HepG2 (cell line): ENCODE data around the gene TMEM114. TPM values are rescaled to one million over a fixed set of nuclear protein-coding genes. Genes with fewer than 3 reads are reported as not detected.

Experiments used
- ATAC-seq: fragments of 200-7000 bp; cut with Tn5 transposase; 3 replicates; pipeline ENCODE4 v1.9.1; 2020; ENCODE audit warnings: mild to moderate bottlenecking, moderate library complexity
- BruUV-seq: library from RNA; stranded (reverse); fragments of 400-500 nt; replicated peaks from 2 replicates; lab custom pipeline; 2021; lab: Mats Ljungman, UMichigan
- CTCF ChIA-PET: fragments of 300-600 bp; formaldehyde crosslinking; extraction: SDS; loops from one replicate; lab custom pipeline; 2021; ENCODE audit warnings: low total read pairs, inconsistent platforms, low intra/inter-chr PET ratio; lab: Yijun Ruan, JAX
- POLR2A ChIA-PET: fragments of 350-600 bp; sonication (Branson Sonifier 250); formaldehyde crosslinking; loops from one replicate; lab custom pipeline; 2020; ENCODE audit warnings: antibody characterized with exemption, inconsistent platforms; lab: Yijun Ruan, JAX
- DNase-seq: peaks from one replicate; pipeline ENCODE4 v3.0.0-alpha.2; 2015; ENCODE audit warnings: low spot score
- FAIRE-seq: peaks from 3 replicates; lab custom pipeline; 2011; peaks lifted over from hg19 to GRCh38; lab: Jason Lieb, UNC
- H2AFZ ChIP-seq: one replicate; pipeline ENCODE4 v1.6.1; 2011; ENCODE audit warnings: low read length, inconsistent platforms
- H3K27ac ChIP-seq: fragments of 300-600 bp; 3 replicates; pipeline ENCODE4 v1.8.0; 2011; ENCODE audit warnings: mixed run types, mild to moderate bottlenecking, mixed read lengths, low read length, inconsistent platforms; ENCODE audit not compliant: insufficient read depth; ENCODE audit errors: extremely low read length
- H3K27me3 ChIP-seq, 2 experiments: fragments of 200-600 bp in 1 of 2; 2 replicates in 1 of 2; 3 replicates in 1 of 2; pipeline versions ENCODE4 v1.6.0 to v1.8.0; 2011; ENCODE audit warnings: low read length in 2 of 2, mild to moderate bottlenecking in 2 of 2, moderate library complexity in 2 of 2, inconsistent platforms in 1 of 2; ENCODE audit not compliant: insufficient read depth in 2 of 2, control insufficient read depth in 1 of 2
- H3K36me3 ChIP-seq, 2 experiments: fragments of 200-600 bp in 1 of 2; replicated peaks in 1 of 2; 2 replicates in 1 of 2; 3 replicates in 1 of 2; pipeline versions ENCODE4 v1.5.1 to v1.8.0; 2011; ENCODE audit warnings: low read length in 2 of 2, inconsistent platforms in 1 of 2; ENCODE audit not compliant: insufficient read depth in 2 of 2, control insufficient read depth in 1 of 2
- H3K4me1 ChIP-seq: 2 replicates; pipeline ENCODE4 v1.5.1; 2012; ENCODE audit warnings: low read length, inconsistent platforms; ENCODE audit not compliant: insufficient read depth
- H3K4me2 ChIP-seq: 2 replicates; pipeline ENCODE4 v1.6.0; 2011; ENCODE audit warnings: low read depth, low read length, inconsistent platforms
- H3K4me3 ChIP-seq, 3 experiments: fragments of 200-600 bp in 1 of 3; sonication (generic), shearing (Covaris generic) in 1 of 3; replicated peaks in 1 of 3; 2 replicates each; pipeline ENCODE4 v1.5.1; 2011 to 2016; ENCODE audit warnings: low read length in 3 of 3, inconsistent platforms in 2 of 3, low read depth in 2 of 3, mild to moderate bottlenecking in 2 of 3, control low read depth in 1 of 3, mixed read lengths in 1 of 3; ENCODE audit not compliant: insufficient read depth in 1 of 3
- H3K79me2 ChIP-seq: one replicate; pipeline ENCODE4 v1.6.1; 2011; ENCODE audit warnings: low read length, inconsistent platforms; ENCODE audit not compliant: insufficient read depth
- H3K9ac ChIP-seq: 2 replicates; pipeline ENCODE4 v1.6.0; 2011; ENCODE audit warnings: mild to moderate bottlenecking, low read depth, low read length, inconsistent platforms; ENCODE audit not compliant: insufficient read depth
- H3K9me3 ChIP-seq: 2 replicates; pipeline ENCODE4 v1.5.1; 2012; ENCODE audit warnings: mild to moderate bottlenecking, low read length
- H4K20me1 ChIP-seq: 2 replicates; pipeline ENCODE4 v1.6.0; 2011; ENCODE audit warnings: inconsistent platforms, mild to moderate bottlenecking, low read length, moderate library complexity; ENCODE audit not compliant: insufficient read depth
- ARID3A ChIP-seq: IDR thresholded peaks from 2 replicates; pipeline ENCODE4 v1.6.1; 2012; ENCODE audit warnings: low read depth, low read length, improper control_type of control experiment
- CBX5 ChIP-seq: sonication (generic); formaldehyde crosslinking; IDR thresholded peaks from 2 replicates; pipeline ENCODE4 v1.4.0; 2020; ENCODE audit warnings: missing genetic modification reagents, borderline replicate concordance
- CENPX ChIP-seq: sonication (generic); formaldehyde crosslinking; IDR thresholded peaks from 2 replicates; pipeline ENCODE4 v1.9.0; 2021; ENCODE audit warnings: mild to moderate bottlenecking, missing genetic modification reagents, moderate library complexity
- ERF ChIP-seq: IDR thresholded peaks from 2 replicates; pipeline ENCODE4 v1.6.1; 2018; ENCODE audit warnings: missing biosample characterization, missing genetic modification reagents
- HNRNPUL1 ChIP-seq: fragments of 200-400 bp; formaldehyde crosslinking; IDR thresholded peaks from 2 replicates; pipeline ENCODE4 v1.6.1; 2017; ENCODE audit warnings: low read depth, mild to moderate bottlenecking, low read length, moderate library complexity
- HOXA3 ChIP-seq: sonication (generic); formaldehyde crosslinking; IDR thresholded peaks from 2 replicates; pipeline ENCODE4 v1.5.0; 2020; ENCODE audit warnings: missing genetic modification reagents
- MIXL1 ChIP-seq: IDR thresholded peaks from 2 replicates; pipeline ENCODE4 v1.6.1; 2016
- NR2F1 ChIP-seq, 2 experiments: fragments of 450-650 bp in 1 of 2; formaldehyde crosslinking in 1 of 2; IDR thresholded peaks; 2 replicates each; pipeline versions ENCODE4 v1.5.0 to v1.6.1; 2016 to 2020; ENCODE audit warnings: mild to moderate bottlenecking in 1 of 2, missing compliant biosample characterization in 1 of 2, missing genetic modification reagents in 1 of 2, moderate library complexity in 1 of 2
- SNRNP70 ChIP-seq: fragments of 200-400 bp; formaldehyde crosslinking; IDR thresholded peaks from 2 replicates; pipeline ENCODE4 v1.6.1; 2017; ENCODE audit warnings: mild to moderate bottlenecking, low read depth, low read length, moderate library complexity
- SOX13 ChIP-seq, 3 experiments: fragments of 450-650 bp in 1 of 3; sonication (generic) in 1 of 3; formaldehyde crosslinking in 1 of 3; IDR thresholded peaks in 2 of 3; conservative IDR thresholded peaks in 1 of 3; 2 replicates each; pipeline versions ENCODE4 v1.5.0 to v1.6.1; 2016 to 2020; ENCODE audit warnings: antibody characterized with exemption in 1 of 3, mild to moderate bottlenecking in 1 of 3, missing compliant biosample characterization in 1 of 3, missing genetic modification reagents in 1 of 3, moderate library complexity in 1 of 3
- SOX5 ChIP-seq: IDR thresholded peaks from 2 replicates; pipeline ENCODE4 v1.6.1; 2016; ENCODE audit warnings: borderline replicate concordance
- ZMYM4 ChIP-seq: sonication (generic); formaldehyde crosslinking; IDR thresholded peaks from 2 replicates; pipeline ENCODE4 v1.8.1; 2023; ENCODE audit warnings: mild to moderate bottlenecking, missing genetic modification reagents
- ZNF317 ChIP-seq: sonication (generic); formaldehyde crosslinking; IDR thresholded peaks from 2 replicates; pipeline ENCODE4 v1.5.0; 2020; ENCODE audit warnings: mild to moderate bottlenecking, missing genetic modification reagents
- ZNF547 ChIP-seq: sonication (generic); formaldehyde crosslinking; IDR thresholded peaks from 2 replicates; pipeline ENCODE4 v1.5.1; 2020; ENCODE audit warnings: mild to moderate bottlenecking, missing genetic modification reagents
- ZSCAN21 ChIP-seq: sonication (generic); formaldehyde crosslinking; IDR thresholded peaks from 2 replicates; pipeline ENCODE4 v1.8.0; 2022; ENCODE audit warnings: mild to moderate bottlenecking, missing genetic modification reagents, moderate library complexity, borderline replicate concordance
- WGBS: methylation state at CpG from one replicate; pipeline ENCODE4 v1.1.6; 2017; ENCODE audit warnings: low lambda C conversion rate; 5-methylcytosine and 5-hydroxymethylcytosine counted together
- in situ Hi-C: cut with HindIII; loops from 2 replicates; pipeline ENCODE4 v1.10.0; 2017; ENCODE audit warnings: low pct_unique_long_range_greater_than_20kb; ENCODE audit not compliant: extremely low pct_ligation_motif_present
- intact Hi-C: fragments of 100-400 bp; cut with micrococcal nuclease; formaldehyde crosslinking; loops from one replicate; pipeline ENCODE4 v1.10.0; 2022; ENCODE audit not compliant: unreplicated experiment
- polyA plus RNA-seq, 8 experiments: library from polyadenylated mRNA; depleted of rRNA in 3 of 8; stranded (reverse) in 7 of 8; unstranded in 1 of 8; fragments of >200 nt; fragmentation: Illumina TruSeq in 4 of 8; extraction: Trizol in 4 of 8; gene quantifications; 2 replicates each; pipeline versions ENCODE4 v1.2.1 to v1.2.3, GENCODE V29; 2011 to 2016; ENCODE audit warnings: low read depth in 4 of 8, missing spikeins in 1 of 8, mixed read lengths in 1 of 8; ENCODE audit not compliant: insufficient read depth in 1 of 8
- total RNA-seq, 5 experiments: library from RNA; depleted of rRNA; stranded (reverse); fragments of >200 nt; fragmentation: Illumina TruSeq; extraction: Trizol; gene quantifications; 2 replicates each; pipeline ENCODE4 v1.2.3, GENCODE V29; 2016; ENCODE audit warnings: low read depth in 1 of 5
- TF ChIP-seq, protein P1 (sequence below): sonication (generic); formaldehyde crosslinking; IDR thresholded peaks from 2 replicates; pipeline ENCODE4 v1.4.0; 2020; ENCODE audit warnings: mild to moderate bottlenecking, missing genetic modification reagents, borderline replicate concordance

TMEM114 gene
- total and polyA plus RNA-seq, 2 of the 13 experiments (the other 11 are each of a cell fraction or from before 2014, with no cell fraction given) = not detected

- Histone ChIP-seq H3K4me2 (peak overlapping the region; percentile 37; the same call in 1 of the 2 replicates), H3K9ac (no peak overlapping the region), H3K4me3 (no peak overlapping the region), H3K4me1 (peaks cover 48% of the 10 kb centered on the region), H2AFZ (no peak overlapping the region), H3K27ac (no peak overlapping the region), H3K36me3 (no peaks in the 10 kb centered on the region), H4K20me1 (no peaks in the 10 kb centered on the region), H3K79me2 (no peaks in the 10 kb centered on the region), H3K9me3 (no peaks in the 10 kb centered on the region), H3K27me3 (peaks cover 5 to 19% of the 10 kb centered on the region in 2 experiments; a peak in 4 of 5 replicates)
- no TSS peak for BruUV-seq
- FAIRE-seq (no peak), DNase-seq (peak; percentile 84), ATAC-seq (peak; percentile 91)
- WGBS = 16% methylated on average over 6 of the region's 6 CpGs
- intact Hi-C loops (no loop called here), in situ Hi-C loops (no loop called here)
- ChIA-PET POLR2A (interaction anchor here (1.0 kb wide), 2 partner anchors 13 to 15 kb away, joined by 3 to 5 read pairs; no protein-coding TSS in a partner anchor), CTCF (no interaction called here)
- TF ChIP-seq ZMYM4 = peak; percentile 76; the same call in 1 of the 2 replicates
- no peak for TF ChIP-seq SNRNP70
- no peak for TF ChIP-seq ERF (CRISPR knock-in tag)
- no peak for TF ChIP-seq CENPX
- TF ChIP-seq SOX5 (CRISPR knock-in tag) = peak; percentile 92
- TF ChIP-seq HOXA3 (CRISPR knock-in tag) = peak; percentile 23; the same call in 1 of the 2 replicates
- no peak for TF ChIP-seq CBX5 (CRISPR knock-in tag)
- 0 out of 2 replicates have a peak, but pooled peaks have one; percentile 58 for TF ChIP-seq HNRNPUL1
- peak; percentile 87 for TF ChIP-seq MIXL1 (CRISPR knock-in tag)
- TF ChIP-seq ARID3A = peak; percentile 99
- no peak for TF ChIP-seq ZSCAN21 (CRISPR knock-in tag)
- no peak; the same call in 1 of the 2 replicates for TF ChIP-seq ZNF547 (CRISPR knock-in tag)
- TF ChIP-seq, protein P1, sequence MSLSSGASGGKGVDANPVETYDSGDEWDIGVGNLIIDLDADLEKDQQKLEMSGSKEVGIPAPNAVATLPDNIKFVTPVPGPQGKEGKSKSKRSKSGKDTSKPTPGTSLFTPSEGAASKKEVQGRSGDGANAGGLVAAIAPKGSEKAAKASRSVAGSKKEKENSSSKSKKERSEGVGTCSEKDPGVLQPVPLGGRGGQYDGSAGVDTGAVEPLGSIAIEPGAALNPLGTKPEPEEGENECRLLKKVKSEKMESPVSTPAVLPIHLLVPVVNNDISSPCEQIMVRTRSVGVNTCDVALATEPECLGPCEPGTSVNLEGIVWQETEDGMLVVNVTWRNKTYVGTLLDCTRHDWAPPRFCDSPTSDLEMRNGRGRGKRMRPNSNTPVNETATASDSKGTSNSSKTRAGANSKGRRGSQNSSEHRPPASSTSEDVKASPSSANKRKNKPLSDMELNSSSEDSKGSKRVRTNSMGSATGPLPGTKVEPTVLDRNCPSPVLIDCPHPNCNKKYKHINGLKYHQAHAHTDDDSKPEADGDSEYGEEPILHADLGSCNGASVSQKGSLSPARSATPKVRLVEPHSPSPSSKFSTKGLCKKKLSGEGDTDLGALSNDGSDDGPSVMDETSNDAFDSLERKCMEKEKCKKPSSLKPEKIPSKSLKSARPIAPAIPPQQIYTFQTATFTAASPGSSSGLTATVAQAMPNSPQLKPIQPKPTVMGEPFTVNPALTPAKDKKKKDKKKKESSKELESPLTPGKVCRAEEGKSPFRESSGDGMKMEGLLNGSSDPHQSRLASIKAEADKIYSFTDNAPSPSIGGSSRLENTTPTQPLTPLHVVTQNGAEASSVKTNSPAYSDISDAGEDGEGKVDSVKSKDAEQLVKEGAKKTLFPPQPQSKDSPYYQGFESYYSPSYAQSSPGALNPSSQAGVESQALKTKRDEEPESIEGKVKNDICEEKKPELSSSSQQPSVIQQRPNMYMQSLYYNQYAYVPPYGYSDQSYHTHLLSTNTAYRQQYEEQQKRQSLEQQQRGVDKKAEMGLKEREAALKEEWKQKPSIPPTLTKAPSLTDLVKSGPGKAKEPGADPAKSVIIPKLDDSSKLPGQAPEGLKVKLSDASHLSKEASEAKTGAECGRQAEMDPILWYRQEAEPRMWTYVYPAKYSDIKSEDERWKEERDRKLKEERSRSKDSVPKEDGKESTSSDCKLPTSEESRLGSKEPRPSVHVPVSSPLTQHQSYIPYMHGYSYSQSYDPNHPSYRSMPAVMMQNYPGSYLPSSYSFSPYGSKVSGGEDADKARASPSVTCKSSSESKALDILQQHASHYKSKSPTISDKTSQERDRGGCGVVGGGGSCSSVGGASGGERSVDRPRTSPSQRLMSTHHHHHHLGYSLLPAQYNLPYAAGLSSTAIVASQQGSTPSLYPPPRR = peak; percentile 46; the same call in 1 of the 2 replicates
- peak; percentile 26; the same call in 1 of the 2 replicates for TF ChIP-seq ZNF317 (CRISPR knock-in tag)
- TF ChIP-seq NR2F1 (CRISPR knock-in tag; IDR thresholded peaks at IDR 0.05) = 0 out of 4 replicates have a peak, but pooled peaks of 1 of the 2 experiments have one; percentile 22
- no peak; the same call in 1 of the 2 replicates for TF ChIP-seq SOX13 (IDR thresholded peaks at IDR 0.05)
- peak in 1 of 2 experiments; percentile 93; a peak in 2 of 4 replicates for TF ChIP-seq SOX13 (CRISPR knock-in tag; conservative IDR thresholded peaks at IDR 0.05 in 1 of 2, IDR thresholded peaks at IDR 0.05 in 1 of 2)
Observed at GRCh38 chr16:8537691-8538342, 52.5 kb downstream of the TMEM114 start.
